K562 (cell line): ENCODE measurements around the gene EFCAB9.

ENCODE experiments used
- ARHGAP35 ChIP-seq: fragments of 450-650 bp; IDR thresholded peaks from 2 replicates; pipeline ENCODE4 v1.6.1; 2018; ENCODE audit not compliant: partially characterized antibody
- ATF3 ChIP-seq, 2 experiments: fragments of 450-650 bp in 1 of 2; sonication (generic) in 1 of 2; formaldehyde crosslinking in 1 of 2; IDR thresholded peaks in 1 of 2; conservative IDR thresholded peaks in 1 of 2; 2 replicates each; pipeline versions ENCODE4 v1.6.1 to v1.8.1; 2016 to 2023; ENCODE audit warnings: mild to moderate bottlenecking in 2 of 2, moderate library complexity in 2 of 2, inconsistent platforms in 1 of 2, missing genetic modification reagents in 1 of 2
- BRD9 ChIP-seq: fragments of 450-650 bp; IDR thresholded peaks from 2 replicates; pipeline ENCODE4 v1.6.1; 2018; ENCODE audit warnings: low read depth; ENCODE audit not compliant: partially characterized antibody
- CTCF ChIP-seq, 3 experiments: IDR thresholded peaks in 2 of 3; conservative IDR thresholded peaks in 1 of 3; 2 replicates each; pipeline ENCODE4 v1.5.1; 2011 to 2012; ENCODE audit warnings: low read length in 3 of 3, mild to moderate bottlenecking in 3 of 3, control low read depth in 2 of 3, improper control_type of control experiment in 1 of 3, inconsistent platforms in 1 of 3, low read depth in 1 of 3, mixed read lengths in 1 of 3, moderate library complexity in 1 of 3; ENCODE audit not compliant: insufficient read depth in 2 of 3
- DLX4 ChIP-seq: fragments of 250-450 bp; sonication (Bioruptor Pico); IDR thresholded peaks from 2 replicates; pipeline ENCODE4 v1.6.1; 2021; ENCODE audit warnings: mild to moderate bottlenecking
- EZH2 ChIP-seq: IDR thresholded peaks from 2 replicates; pipeline ENCODE4 v1.6.1; 2012; ENCODE audit warnings: low read depth, mild to moderate bottlenecking, inconsistent platforms, low read length, borderline replicate concordance
- FOSL1 ChIP-seq: fragments of 200-800 bp; sonication (Bioruptor generic); conservative IDR thresholded peaks from 2 replicates; pipeline ENCODE4 v1.6.1; 2016; ENCODE audit warnings: missing genetic modification characterization, missing compliant biosample characterization
- HBP1 ChIP-seq: fragments of 450-650 bp; formaldehyde crosslinking; IDR thresholded peaks from 2 replicates; pipeline ENCODE4 v1.4.0; 2022; ENCODE audit warnings: missing genetic modification characterization
- PATZ1 ChIP-seq: fragments of 250-450 bp; sonication (Bioruptor Pico); IDR thresholded peaks from 2 replicates; pipeline ENCODE4 v1.5.0; 2020; ENCODE audit warnings: mild to moderate bottlenecking, borderline replicate concordance
- POLR2A ChIP-seq: fragments of 450-650 bp; conservative IDR thresholded peaks from 2 replicates; pipeline ENCODE4 v1.6.1; 2016
- POU5F1 ChIP-seq: fragments of 150-350 bp; IDR thresholded peaks from 2 replicates; pipeline ENCODE4 v1.6.1; 2014; ENCODE audit warnings: borderline replicate concordance, low read length, low read depth, mild to moderate bottlenecking; ENCODE audit not compliant: partially characterized antibody
- RB1 ChIP-seq: fragments of 450-650 bp; IDR thresholded peaks from 2 replicates; pipeline ENCODE4 v1.6.1; 2017; ENCODE audit warnings: low read depth, mild to moderate bottlenecking
- THAP7 ChIP-seq: fragments of 250-450 bp; sonication (Bioruptor Pico); IDR thresholded peaks from 2 replicates; pipeline ENCODE4 v1.5.0; 2021

- TF ChIP-seq CTCF (IDR thresholded peaks at IDR 0.05 in 2 of 3, conservative IDR thresholded peaks at IDR 0.05 in 1 of 3; ENCODE audit: insufficient read depth in 2 of 3, low read depth in 1 of 3, low read length in 3 of 3) (no peak), HBP1 (CRISPR knock-in tag) (no peak), FOSL1 (tag) (no peak), ARHGAP35 (no peak), THAP7 (CRISPR knock-in tag) (no peak), PATZ1 (CRISPR knock-in tag) (no peak), POLR2A (no peak), ATF3 (IDR thresholded peaks at IDR 0.05) (no peak), ATF3 (CRISPR knock-in tag; conservative IDR thresholded peaks at IDR 0.05) (no peak), BRD9 (no peak), DLX4 (no peak), RB1 (no peak), EZH2 (no peak), POU5F1 (no peak)
These were observed 58.5 kb downstream of the EFCAB9 start for GRCh38 chr5:172252501-172252900.
